HS-27A (cell line): Measurements from ENCODE around the gene AKAIN1.

ENCODE experiments used
- DNase-seq: peaks from one replicate; pipeline ENCODE4 v3.0.0-alpha.2; 2012; ENCODE audit warnings: low read depth, missing footprints

AKAIN1 gene

GRCh38 chr18:5093902-5094301, 103.2 kb downstream of the AKAIN1 start:
- no peak for DNase-seq
